ENCODE results near the gene CYP21A2.
"Not testable (repeated sequence)": the region's sequence is repeated elsewhere in the genome, so short reads cannot be mapped to it uniquely, and the experiment has no call there.

CYP21A2 gene

DNA sequence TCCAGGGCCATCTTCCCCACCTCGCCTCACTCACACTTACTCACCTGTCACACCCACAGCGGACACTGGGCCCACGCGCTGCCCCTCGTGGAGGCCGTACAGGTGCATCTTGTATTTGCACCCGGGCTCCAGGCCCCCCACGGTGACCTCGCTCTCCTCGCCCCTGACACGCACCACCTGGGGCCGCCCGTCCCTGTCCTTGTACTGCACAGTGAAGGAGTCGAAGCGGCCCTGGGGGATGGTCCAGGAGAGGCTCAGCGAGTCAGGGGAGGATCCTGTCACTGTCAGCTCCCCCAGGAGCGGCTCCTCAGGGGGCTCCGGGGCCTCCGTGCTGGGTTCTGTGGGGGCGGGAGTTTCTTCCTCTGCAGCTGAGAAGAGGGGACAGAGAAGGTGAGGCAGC is 14.4 kb downstream of the CYP21A2 start:
- WGBS, 2 experiments: 88% methylated on average over 20 of the region's 20 CpGs
- not testable (repeated sequence) for H3K27me3 ChIP-seq (ENCODE audit: control insufficient read depth, insufficient read depth, low read length, poor library complexity, severe bottlenecking); H3K4me3 ChIP-seq (ENCODE audit: insufficient read depth, low read depth, low read length); H3K36me3 ChIP-seq (ENCODE audit: control insufficient read depth, insufficient read depth, low read length); H3K9me3 ChIP-seq (ENCODE audit: control insufficient read depth, low read length); H3K27ac ChIP-seq (ENCODE audit: insufficient read depth, low read depth, low read length, poor library complexity, severe bottlenecking); H3K4me1 ChIP-seq (ENCODE audit: control insufficient read depth, insufficient read depth, low read length)

GRCh38 chr6:32053314-32053713 is 15.1 kb downstream of the CYP21A2 start:
- not testable (repeated sequence) for H3K27ac ChIP-seq (ENCODE audit: insufficient read depth, low read depth, low read length, poor library complexity, severe bottlenecking); H3K9me3 ChIP-seq (ENCODE audit: control insufficient read depth, low read length); H3K4me3 ChIP-seq (ENCODE audit: insufficient read depth, low read depth, low read length); H3K27me3 ChIP-seq (ENCODE audit: control insufficient read depth, insufficient read depth, low read length, poor library complexity, severe bottlenecking); H3K4me1 ChIP-seq (ENCODE audit: control insufficient read depth, insufficient read depth, low read length); H3K36me3 ChIP-seq (ENCODE audit: control insufficient read depth, insufficient read depth, low read length)
- 92 to 93% methylated on average over 13 of the region's 13 CpGs for WGBS, 2 experiments

GRCh38 chr6:32055756-32056155 is 17.5 kb downstream of the CYP21A2 start:
- 93 to 95% methylated on average over 21 of the region's 21 CpGs for WGBS, 2 experiments

GRCh38 chr6:32056254-32056653 is 18.0 kb downstream of the CYP21A2 start:
- WGBS, 2 experiments: 95 to 97% methylated on average over 7 of the region's 7 CpGs
- no peaks in the 10 kb centered on the region for H3K4me1 ChIP-seq (ENCODE audit: control insufficient read depth, insufficient read depth, low read length)

More at GRCh38 chr6:32055756-32056155, 17.5 kb downstream of the CYP21A2 start:
- H3K4me3 ChIP-seq (ENCODE audit: insufficient read depth, low read depth, low read length); H3K27me3 ChIP-seq (ENCODE audit: control insufficient read depth, insufficient read depth, low read length, poor library complexity, severe bottlenecking); H3K9me3 ChIP-seq (ENCODE audit: control insufficient read depth, low read length); H3K27ac ChIP-seq (ENCODE audit: insufficient read depth, low read depth, low read length, poor library complexity, severe bottlenecking); H3K4me1 ChIP-seq (ENCODE audit: control insufficient read depth, insufficient read depth, low read length); H3K36me3 ChIP-seq (ENCODE audit: control insufficient read depth, insufficient read depth, low read length): not testable (repeated sequence)

DNA sequence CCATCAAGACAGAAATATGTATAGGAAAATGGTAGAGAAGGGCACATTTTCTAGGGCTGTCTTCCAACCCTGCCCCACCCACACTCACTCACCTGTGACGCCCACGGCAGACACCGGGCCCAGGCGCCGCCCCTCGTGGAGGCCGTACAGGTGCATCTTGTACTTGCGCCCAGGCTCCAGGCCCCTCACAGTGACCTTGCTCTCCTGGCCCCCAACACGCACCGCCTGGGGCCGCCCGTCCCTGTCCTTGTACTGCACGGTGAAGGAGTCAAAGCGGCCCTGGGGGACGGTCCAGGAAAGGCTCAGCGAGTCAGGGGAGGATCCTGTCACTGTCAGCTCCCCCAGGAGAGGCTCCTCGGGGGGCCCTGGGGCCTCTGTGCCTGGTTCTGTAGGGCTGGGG is 19.8 kb downstream of the CYP21A2 start:
- H3K4me3 ChIP-seq (ENCODE audit: insufficient read depth, low read depth, low read length): no peak overlapping the region
- 88% methylated on average over 17 of the region's 17 CpGs for WGBS, 2 experiments
- no peak overlapping the region for H3K27ac ChIP-seq (ENCODE audit: insufficient read depth, low read depth, low read length, poor library complexity, severe bottlenecking)
- H3K4me1 ChIP-seq (ENCODE audit: control insufficient read depth, insufficient read depth, low read length): no peaks in the 10 kb centered on the region
- no peaks in the 10 kb centered on the region for H3K27me3 ChIP-seq (ENCODE audit: control insufficient read depth, insufficient read depth, low read length, poor library complexity, severe bottlenecking)
- H3K36me3 ChIP-seq (ENCODE audit: control insufficient read depth, insufficient read depth, low read length): no peaks in the 10 kb centered on the region
- H3K9me3 ChIP-seq (ENCODE audit: control insufficient read depth, low read length): no peaks in the 10 kb centered on the region

More at GRCh38 chr6:32056254-32056653, 18.0 kb downstream of the CYP21A2 start:
- no peaks in the 10 kb centered on the region for H3K36me3 ChIP-seq (ENCODE audit: control insufficient read depth, insufficient read depth, low read length)
- H3K4me3 ChIP-seq (ENCODE audit: insufficient read depth, low read depth, low read length): no peak overlapping the region
- no peaks in the 10 kb centered on the region for H3K9me3 ChIP-seq (ENCODE audit: control insufficient read depth, low read length)
- no peak overlapping the region for H3K27ac ChIP-seq (ENCODE audit: insufficient read depth, low read depth, low read length, poor library complexity, severe bottlenecking)
- H3K27me3 ChIP-seq (ENCODE audit: control insufficient read depth, insufficient read depth, low read length, poor library complexity, severe bottlenecking): no peaks in the 10 kb centered on the region

- Histone ChIP-seq H3K36me3 (ENCODE audit: control insufficient read depth, insufficient read depth, low read length) (no peaks in the 10 kb centered on the region), H3K4me1 (ENCODE audit: control insufficient read depth, insufficient read depth, low read length) (no peaks in the 10 kb centered on the region), H3K27ac (ENCODE audit: insufficient read depth, low read depth, low read length, poor library complexity, severe bottlenecking) (no peak overlapping the region), H3K4me3 (ENCODE audit: insufficient read depth, low read depth, low read length) (no peak overlapping the region), H3K27me3 (ENCODE audit: control insufficient read depth, insufficient read depth, low read length, poor library complexity, severe bottlenecking) (no peaks in the 10 kb centered on the region), H3K9me3 (ENCODE audit: control insufficient read depth, low read length) (no peaks in the 10 kb centered on the region)
- 92 to 95% methylated on average over 11 of the region's 11 CpGs for WGBS, 2 experiments
These were observed 20.3 kb downstream of the CYP21A2 start for GRCh38 chr6:32058511-32058963.

GRCh38 chr6:32060966-32061655 is 22.9 kb downstream of the CYP21A2 start:
- Histone ChIP-seq H3K4me3 (ENCODE audit: insufficient read depth, low read depth, low read length) (no peak overlapping the region), H3K4me1 (ENCODE audit: control insufficient read depth, insufficient read depth, low read length) (no peaks in the 10 kb centered on the region), H3K36me3 (ENCODE audit: control insufficient read depth, insufficient read depth, low read length) (no peaks in the 10 kb centered on the region), H3K27me3 (ENCODE audit: control insufficient read depth, insufficient read depth, low read length, poor library complexity, severe bottlenecking) (no peaks in the 10 kb centered on the region), H3K9me3 (ENCODE audit: control insufficient read depth, low read length) (no peaks in the 10 kb centered on the region), H3K27ac (ENCODE audit: insufficient read depth, low read depth, low read length, poor library complexity, severe bottlenecking) (no peak overlapping the region)
- 92 to 94% methylated on average over 25 to 28 of the region's 28 CpGs for WGBS, 2 experiments

- no peaks in the 10 kb centered on the region for H3K9me3 ChIP-seq (ENCODE audit: control insufficient read depth, low read length)
- H3K27ac ChIP-seq (ENCODE audit: insufficient read depth, low read depth, low read length, poor library complexity, severe bottlenecking): no peak overlapping the region
- no peaks in the 10 kb centered on the region for H3K27me3 ChIP-seq (ENCODE audit: control insufficient read depth, insufficient read depth, low read length, poor library complexity, severe bottlenecking)
- WGBS, 2 experiments: 90 to 92% methylated on average over 14 of the region's 14 CpGs
- H3K4me1 ChIP-seq (ENCODE audit: control insufficient read depth, insufficient read depth, low read length): no peaks in the 10 kb centered on the region
- no peaks in the 10 kb centered on the region for H3K36me3 ChIP-seq (ENCODE audit: control insufficient read depth, insufficient read depth, low read length)
- H3K4me3 ChIP-seq (ENCODE audit: insufficient read depth, low read depth, low read length): no peak overlapping the region
These were observed 26.5 kb downstream of the CYP21A2 start for GRCh38 chr6:32064706-32065105.

DNA sequence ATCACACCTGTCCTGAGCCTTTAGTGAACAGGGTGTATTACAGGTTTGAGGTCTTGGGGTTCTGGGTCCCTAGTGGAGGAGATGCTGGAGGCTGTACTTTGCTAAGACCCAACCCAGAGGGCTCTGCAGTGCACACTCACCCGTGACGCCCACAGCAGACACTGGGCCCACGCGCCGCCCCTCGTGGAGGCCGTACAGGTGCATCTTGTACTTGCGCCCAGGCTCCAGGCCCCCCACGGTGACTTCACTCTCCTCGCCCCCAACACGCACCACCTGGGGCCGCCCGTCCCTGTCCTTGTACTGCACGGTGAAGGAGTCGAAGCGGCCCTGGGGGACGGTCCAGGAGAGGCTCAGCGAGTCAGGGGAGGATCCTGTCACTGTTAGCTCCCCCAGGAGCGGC is 29.3 kb downstream of the CYP21A2 start:
- H3K27me3 ChIP-seq (ENCODE audit: control insufficient read depth, insufficient read depth, low read length, poor library complexity, severe bottlenecking): not testable (repeated sequence)
- 92 to 94% methylated on average over 19 of the region's 19 CpGs for WGBS, 2 experiments

DNA sequence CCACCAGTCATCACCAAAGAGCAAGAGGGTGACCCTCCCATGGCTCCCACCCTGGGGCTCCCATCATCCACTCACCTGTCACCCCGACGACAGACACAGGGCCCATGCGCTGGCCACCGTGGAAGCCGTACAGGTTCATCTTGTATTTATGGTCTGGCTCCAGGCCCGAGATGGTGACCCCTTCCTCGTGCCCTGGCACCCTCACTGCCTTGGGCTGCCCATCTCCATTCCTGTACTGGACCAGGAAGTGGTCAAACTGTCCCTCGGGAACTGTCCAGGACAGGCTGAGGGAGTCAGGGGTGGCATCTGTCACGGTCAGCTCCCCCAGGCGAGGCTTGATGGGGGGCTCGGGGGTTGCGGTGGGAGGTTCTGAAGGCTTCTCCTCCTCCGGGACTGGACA is 30.1 kb downstream of the CYP21A2 start:
- not testable (repeated sequence) for H3K27me3 ChIP-seq (ENCODE audit: control insufficient read depth, insufficient read depth, low read length, poor library complexity, severe bottlenecking); H3K4me3 ChIP-seq (ENCODE audit: insufficient read depth, low read depth, low read length); H3K4me1 ChIP-seq (ENCODE audit: control insufficient read depth, insufficient read depth, low read length); H3K36me3 ChIP-seq (ENCODE audit: control insufficient read depth, insufficient read depth, low read length); H3K9me3 ChIP-seq (ENCODE audit: control insufficient read depth, low read length); H3K27ac ChIP-seq (ENCODE audit: insufficient read depth, low read depth, low read length, poor library complexity, severe bottlenecking)
- 94 to 96% methylated on average over 13 of the region's 13 CpGs for WGBS, 2 experiments

More for the DNA sequence above, 29.3 kb downstream of the CYP21A2 start:
- not testable (repeated sequence) for H3K36me3 ChIP-seq (ENCODE audit: control insufficient read depth, insufficient read depth, low read length); H3K4me3 ChIP-seq (ENCODE audit: insufficient read depth, low read depth, low read length); H3K4me1 ChIP-seq (ENCODE audit: control insufficient read depth, insufficient read depth, low read length); H3K27ac ChIP-seq (ENCODE audit: insufficient read depth, low read depth, low read length, poor library complexity, severe bottlenecking); H3K9me3 ChIP-seq (ENCODE audit: control insufficient read depth, low read length)

DNA sequence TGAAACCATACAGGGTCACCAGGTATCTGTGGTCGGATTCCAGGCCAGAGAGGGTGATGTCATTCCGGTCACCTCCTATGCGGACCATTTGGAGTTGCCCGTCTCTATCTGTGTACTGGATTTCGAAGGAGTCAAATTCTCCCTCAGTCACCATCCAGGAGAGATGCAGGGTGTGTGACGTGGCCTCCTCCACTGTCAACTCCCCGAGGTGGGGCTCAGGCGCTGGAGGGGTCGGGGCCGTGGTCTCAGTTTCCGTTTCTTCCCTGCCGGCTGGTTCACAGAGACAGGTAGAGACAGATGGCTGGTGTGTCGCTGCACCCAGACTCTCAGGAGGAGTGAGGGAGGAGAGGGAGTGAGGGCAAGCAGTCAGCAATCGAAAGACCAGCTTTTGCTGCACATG is 30.7 kb downstream of the CYP21A2 start:
- WGBS, 2 experiments: 92 to 93% methylated on average over 14 of the region's 14 CpGs
- Histone ChIP-seq H3K4me1 (ENCODE audit: control insufficient read depth, insufficient read depth, low read length) (peaks cover 7% of the 10 kb centered on the region), H3K9me3 (ENCODE audit: control insufficient read depth, low read length) (no peaks in the 10 kb centered on the region), H3K27me3 (ENCODE audit: control insufficient read depth, insufficient read depth, low read length, poor library complexity, severe bottlenecking) (no peaks in the 10 kb centered on the region), H3K27ac (ENCODE audit: insufficient read depth, low read depth, low read length, poor library complexity, severe bottlenecking) (no peak overlapping the region), H3K36me3 (ENCODE audit: control insufficient read depth, insufficient read depth, low read length) (no peaks in the 10 kb centered on the region), H3K4me3 (ENCODE audit: insufficient read depth, low read depth, low read length) (no peak overlapping the region)

Measured in ectodermal cell (in vitro differentiated cells).